Ovary (tissue), 3 donors: Measurements from ENCODE around the gene SRSF6.

ENCODE experiments used
- EP300 ChIP-seq: sonication (generic); formaldehyde crosslinking; IDR thresholded peaks from one replicate; pipeline ENCODE4 v1.6.1; 2017; ENCODE audit warnings: antibody characterized with exemption
- POLR2A ChIP-seq: fragments of 450-650 bp; IDR thresholded peaks from one replicate; pipeline ENCODE4 v1.6.1; 2017; ENCODE audit warnings: antibody characterized with exemption, mild to moderate bottlenecking, moderate library complexity
- TF ChIP-seq, protein P1 (sequence below), 3 donors: fragments of 450-650 bp in 2 of 3; fragments of 200-600 bp in 1 of 3; IDR thresholded peaks; one replicate each; pipeline versions ENCODE4 v1.5.1 to v1.8.0; 2016 to 2022; ENCODE audit warnings: antibody characterized with exemption in 3 of 3, mild to moderate bottlenecking in 1 of 3
- donor health status: DM: no; HTN: no; CAD: no.

DNA sequence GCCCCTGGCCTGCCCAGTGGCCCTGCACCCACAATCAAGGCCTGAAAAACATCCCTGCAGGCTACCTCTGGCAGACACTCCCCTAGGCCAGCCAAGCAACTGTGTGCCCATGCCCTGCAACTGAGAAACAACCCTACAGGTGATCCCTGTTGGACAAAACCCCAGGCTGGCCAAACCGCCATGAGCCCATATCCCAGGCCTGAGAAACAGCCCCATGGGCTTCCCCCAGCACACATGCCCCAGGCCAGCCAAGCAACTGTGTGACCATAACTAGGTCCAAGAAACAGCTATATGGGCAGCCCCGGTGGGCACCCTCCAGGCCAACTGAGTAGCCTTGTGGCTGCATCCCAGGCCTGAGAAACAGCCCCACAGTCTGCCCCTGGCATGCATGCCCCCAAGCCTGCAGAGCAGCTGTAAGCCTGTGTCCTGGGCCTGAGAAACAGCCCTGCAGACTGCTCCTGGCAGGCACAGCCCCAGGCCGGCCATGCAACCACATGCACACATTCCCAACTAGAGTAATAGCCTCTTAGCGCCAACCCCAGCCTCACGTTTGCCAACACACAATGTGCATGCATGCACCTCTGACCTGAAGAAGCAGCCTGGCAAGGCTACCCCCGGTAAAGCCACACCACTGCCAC, 41.0 kb upstream of the SRSF6 start:
- TF ChIP-seq, protein P1, sequence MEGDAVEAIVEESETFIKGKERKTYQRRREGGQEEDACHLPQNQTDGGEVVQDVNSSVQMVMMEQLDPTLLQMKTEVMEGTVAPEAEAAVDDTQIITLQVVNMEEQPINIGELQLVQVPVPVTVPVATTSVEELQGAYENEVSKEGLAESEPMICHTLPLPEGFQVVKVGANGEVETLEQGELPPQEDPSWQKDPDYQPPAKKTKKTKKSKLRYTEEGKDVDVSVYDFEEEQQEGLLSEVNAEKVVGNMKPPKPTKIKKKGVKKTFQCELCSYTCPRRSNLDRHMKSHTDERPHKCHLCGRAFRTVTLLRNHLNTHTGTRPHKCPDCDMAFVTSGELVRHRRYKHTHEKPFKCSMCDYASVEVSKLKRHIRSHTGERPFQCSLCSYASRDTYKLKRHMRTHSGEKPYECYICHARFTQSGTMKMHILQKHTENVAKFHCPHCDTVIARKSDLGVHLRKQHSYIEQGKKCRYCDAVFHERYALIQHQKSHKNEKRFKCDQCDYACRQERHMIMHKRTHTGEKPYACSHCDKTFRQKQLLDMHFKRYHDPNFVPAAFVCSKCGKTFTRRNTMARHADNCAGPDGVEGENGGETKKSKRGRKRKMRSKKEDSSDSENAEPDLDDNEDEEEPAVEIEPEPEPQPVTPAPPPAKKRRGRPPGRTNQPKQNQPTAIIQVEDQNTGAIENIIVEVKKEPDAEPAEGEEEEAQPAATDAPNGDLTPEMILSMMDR (IDR thresholded peaks at IDR 0.05) = no peak
- no peak for TF ChIP-seq EP300
- no peak for TF ChIP-seq POLR2A
